HUES6 (cell line): ENCODE measurements around the gene CPTP.

Experiments
- H3K27ac ChIP-seq: 2 replicates; pipeline ENCODE4 v1.7.0; 2013; ENCODE audit warnings: low read depth, mild to moderate bottlenecking, low read length, inconsistent platforms
- H3K27me3 ChIP-seq: 2 replicates; pipeline ENCODE4 v1.6.1; 2013; ENCODE audit warnings: low read length; ENCODE audit not compliant: control insufficient read depth, insufficient read depth
- H3K36me3 ChIP-seq: 2 replicates; pipeline ENCODE4 v1.6.1; 2013; ENCODE audit warnings: low read length; ENCODE audit not compliant: control insufficient read depth, insufficient read depth
- H3K4me1 ChIP-seq: 2 replicates; pipeline ENCODE4 v1.6.1; 2013; ENCODE audit warnings: low read length; ENCODE audit not compliant: control insufficient read depth, insufficient read depth
- H3K4me3 ChIP-seq: 2 replicates; pipeline ENCODE4 v1.5.1; 2013; ENCODE audit warnings: low read depth, low read length
- H3K9ac ChIP-seq: one replicate; pipeline ENCODE4 v1.6.1; 2013; ENCODE audit warnings: mild to moderate bottlenecking, low read length
- H3K9me3 ChIP-seq: 2 replicates; pipeline ENCODE4 v1.6.1; 2013; ENCODE audit warnings: low read depth, low read length; ENCODE audit not compliant: control insufficient read depth, insufficient read depth

The CPTP gene

DNA sequence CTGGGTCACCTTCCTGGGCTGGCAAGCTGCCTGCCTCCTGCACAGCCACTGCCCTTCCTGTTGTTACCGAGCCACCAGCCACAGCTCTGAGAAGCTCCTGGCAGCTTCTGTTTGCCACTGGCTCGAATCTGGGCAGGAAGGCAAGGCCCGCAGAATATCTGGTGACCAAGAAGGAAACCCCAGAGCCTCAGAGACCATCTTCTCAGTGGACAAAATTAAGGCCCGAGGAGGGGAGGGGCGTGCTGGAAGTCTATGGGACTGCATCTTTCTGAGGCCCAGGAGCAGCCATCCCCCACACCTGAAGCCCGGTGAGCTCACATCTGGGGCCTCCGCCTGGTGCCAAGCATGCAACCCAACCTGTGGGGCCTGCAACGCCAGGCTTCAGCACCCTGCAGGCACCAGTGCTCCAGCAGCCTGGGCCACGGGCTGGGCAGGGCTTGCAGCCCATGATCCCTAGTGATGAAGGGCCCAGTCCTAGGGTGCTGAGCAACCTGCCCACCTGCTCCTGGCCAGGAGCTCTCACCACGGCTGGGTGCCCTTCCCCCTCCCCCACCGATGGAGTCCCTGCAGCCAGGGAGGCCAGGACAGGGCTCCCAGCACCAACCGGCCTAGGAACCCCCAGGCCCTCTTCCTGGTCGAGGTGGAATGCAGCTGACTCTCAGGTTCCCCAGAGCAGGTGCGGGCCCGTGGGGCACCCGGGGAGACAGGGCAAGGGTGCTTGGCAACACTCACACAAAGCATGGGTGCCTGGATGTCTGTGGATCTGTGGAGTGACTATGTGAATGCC, 879 bp downstream of the CPTP start:
- peak overlapping the region; percentile 99 for H3K4me3 ChIP-seq
- H3K4me1 ChIP-seq: no peaks in the 10 kb centered on the region
- peak overlapping the region; percentile 83 for H3K9ac ChIP-seq
- no peaks in the 10 kb centered on the region for H3K27me3 ChIP-seq
- H3K27ac ChIP-seq: peak overlapping the region; percentile 70
- no peaks in the 10 kb centered on the region for H3K9me3 ChIP-seq
- peaks cover 16% of the 10 kb centered on the region for H3K36me3 ChIP-seq

DNA sequence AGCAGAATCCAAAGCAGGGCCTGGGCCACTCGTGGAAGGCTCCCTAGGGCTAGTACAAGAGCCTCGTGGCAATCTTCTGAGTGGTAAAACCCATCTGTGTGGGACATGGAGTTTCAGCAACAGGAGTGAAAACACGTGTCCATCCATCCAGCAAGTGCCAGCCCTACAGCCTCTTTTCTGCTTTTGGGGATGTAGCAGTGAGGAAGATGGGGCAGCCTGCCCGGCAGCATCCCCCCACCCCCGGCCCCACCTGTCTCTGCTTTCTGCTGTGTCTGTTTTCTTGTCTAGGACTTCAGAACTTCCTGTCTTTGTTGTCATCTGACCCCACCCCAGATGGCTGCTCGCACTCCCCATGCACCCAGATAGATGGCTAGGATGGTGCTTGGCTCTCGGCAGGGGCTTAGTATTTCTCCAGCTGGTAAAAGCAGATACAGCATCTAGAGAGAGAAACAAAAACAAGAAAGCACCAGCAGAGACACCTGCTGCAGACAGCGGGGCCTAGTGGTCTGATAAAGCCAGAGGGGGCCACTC, 1.5 kb downstream of the CPTP start:
- Histone ChIP-seq H3K27ac (no peak overlapping the region), H3K9ac (no peak overlapping the region), H3K4me3 (peak overlapping the region; percentile 99; the same call in 1 of the 2 replicates), H3K36me3 (peaks cover 9% of the 10 kb centered on the region), H3K4me1 (no peaks in the 10 kb centered on the region), H3K9me3 (no peaks in the 10 kb centered on the region), H3K27me3 (no peaks in the 10 kb centered on the region)

DNA sequence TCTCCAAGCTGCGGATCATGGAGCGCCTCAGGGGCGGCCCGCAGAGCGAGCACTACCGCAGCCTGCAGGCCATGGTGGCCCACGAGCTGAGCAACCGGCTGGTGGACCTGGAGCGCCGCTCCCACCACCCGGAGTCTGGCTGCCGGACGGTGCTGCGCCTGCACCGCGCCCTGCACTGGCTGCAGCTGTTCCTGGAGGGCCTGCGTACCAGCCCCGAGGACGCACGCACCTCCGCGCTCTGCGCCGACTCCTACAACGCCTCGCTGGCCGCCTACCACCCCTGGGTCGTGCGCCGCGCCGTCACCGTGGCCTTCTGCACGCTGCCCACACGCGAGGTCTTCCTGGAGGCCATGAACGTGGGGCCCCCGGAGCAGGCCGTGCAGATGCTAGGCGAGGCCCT, 2.7 kb downstream of the CPTP start:
- Histone ChIP-seq H3K27me3 (no peaks in the 10 kb centered on the region), H3K9me3 (no peaks in the 10 kb centered on the region), H3K4me3 (no peak overlapping the region), H3K27ac (no peak overlapping the region), H3K9ac (no peak overlapping the region), H3K4me1 (no peaks in the 10 kb centered on the region), H3K36me3 (peaks cover 5% of the 10 kb centered on the region; the same call in 1 of the 2 replicates)

DNA sequence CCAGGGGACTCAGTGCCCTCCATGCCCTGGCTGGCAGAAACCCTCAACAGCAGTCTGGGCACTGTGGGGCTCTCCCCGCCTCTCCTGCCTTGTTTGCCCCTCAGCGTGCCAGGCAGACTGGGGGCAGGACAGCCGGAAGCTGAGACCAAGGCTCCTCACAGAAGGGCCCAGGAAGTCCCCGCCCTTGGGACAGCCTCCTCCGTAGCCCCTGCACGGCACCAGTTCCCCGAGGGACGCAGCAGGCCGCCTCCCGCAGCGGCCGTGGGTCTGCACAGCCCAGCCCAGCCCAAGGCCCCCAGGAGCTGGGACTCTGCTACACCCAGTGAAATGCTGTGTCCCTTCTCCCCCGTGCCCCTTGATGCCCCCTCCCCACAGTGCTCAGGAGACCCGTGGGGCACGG, 3.7 kb downstream of the CPTP start:
- Histone ChIP-seq H3K4me1 (no peaks in the 10 kb centered on the region), H3K27ac (no peak overlapping the region), H3K9ac (no peak overlapping the region), H3K27me3 (no peaks in the 10 kb centered on the region), H3K36me3 (0 out of 2 replicates have a peak, but pooled peaks cover 5% of the 10 kb centered on the region), H3K9me3 (no peaks in the 10 kb centered on the region), H3K4me3 (no peak overlapping the region)

DNA sequence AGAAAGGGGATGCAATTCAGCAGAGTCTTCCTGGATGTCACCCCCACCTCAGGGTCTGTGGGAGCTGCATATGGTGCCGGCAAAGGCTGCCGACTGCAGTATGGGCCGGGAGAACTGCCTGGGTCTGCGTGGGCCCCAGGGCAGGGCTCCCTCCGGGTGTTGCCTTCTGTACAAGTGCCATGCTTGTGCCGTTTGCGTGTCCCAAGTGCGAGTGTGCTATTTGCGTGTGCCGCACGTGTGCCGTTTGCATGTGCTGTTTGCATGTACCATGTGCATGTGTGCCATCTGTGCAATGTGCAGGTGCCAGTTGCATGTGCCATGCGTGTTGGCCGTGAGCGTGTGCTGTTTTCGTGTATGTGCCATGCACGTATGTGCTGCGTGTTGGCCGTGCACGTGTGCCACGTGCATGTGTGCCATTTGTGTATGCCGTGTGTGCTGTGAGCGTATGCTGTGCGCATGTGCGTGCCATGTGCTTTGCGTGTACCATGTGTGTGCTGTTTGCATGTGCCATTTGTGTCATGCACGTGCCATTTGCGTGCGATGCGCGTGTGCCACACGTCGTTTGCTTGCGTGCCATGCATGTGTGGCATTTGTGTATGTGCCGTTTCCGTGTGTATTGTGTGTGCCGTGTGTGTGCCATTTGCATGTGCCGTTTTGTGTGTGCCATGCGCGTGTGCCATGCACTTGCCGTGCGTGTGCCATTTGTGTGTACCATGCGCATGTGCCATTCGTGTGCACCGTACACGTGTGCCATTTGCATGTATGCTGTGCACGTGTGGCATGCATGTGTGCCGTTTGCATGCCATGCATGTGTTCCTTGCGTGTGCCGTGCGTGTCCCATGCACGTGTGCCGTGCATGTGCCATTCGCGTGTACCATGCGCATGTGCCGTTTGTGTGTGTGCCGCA, 5.0 kb downstream of the CPTP start:
- Histone ChIP-seq H3K27me3 (no peaks in the 10 kb centered on the region), H3K4me3 (no peak overlapping the region), H3K36me3 (0 out of 2 replicates have a peak, but pooled peaks cover 5% of the 10 kb centered on the region), H3K9ac (no peak overlapping the region), H3K9me3 (no peaks in the 10 kb centered on the region), H3K4me1 (no peaks in the 10 kb centered on the region), H3K27ac (no peak overlapping the region)

DNA sequence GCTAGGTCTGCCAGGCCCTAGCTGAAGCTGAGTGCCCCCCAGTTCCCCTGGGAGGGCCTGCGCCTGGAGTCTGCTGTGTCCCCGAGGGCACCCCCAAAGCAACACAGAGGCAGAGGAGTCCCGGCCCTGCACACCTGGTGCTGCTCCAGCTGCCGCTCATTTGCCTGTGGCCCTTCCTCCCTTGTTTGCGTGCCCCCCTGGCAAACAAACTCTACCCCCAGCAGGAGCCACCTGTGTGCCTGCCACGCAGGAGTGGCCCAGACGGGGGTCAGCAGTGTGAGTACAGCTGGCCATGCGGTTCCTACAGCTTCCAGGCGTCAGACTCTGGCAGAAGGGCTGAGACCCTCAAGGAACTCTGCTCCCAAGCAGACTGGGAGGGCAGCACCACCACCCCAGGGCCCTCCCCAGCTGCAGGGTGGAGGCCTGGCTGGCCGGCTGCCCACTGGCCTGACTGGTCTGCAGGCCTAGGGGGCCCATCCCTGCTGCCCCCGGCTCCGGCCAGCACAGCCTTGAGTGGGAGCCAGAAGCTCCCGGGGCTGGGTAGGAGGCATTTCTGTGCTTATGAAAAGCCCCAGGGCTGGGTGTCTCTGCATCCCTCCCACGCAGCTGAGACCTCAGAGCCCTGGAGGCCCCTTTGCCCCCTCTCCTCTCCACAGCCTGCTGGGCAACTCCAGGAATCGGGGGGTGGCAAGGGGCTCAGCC, 5.9 kb downstream of the CPTP start:
- peaks cover 10% of the 10 kb centered on the region; the same call in 1 of the 2 replicates for H3K36me3 ChIP-seq
- no peaks in the 10 kb centered on the region for H3K9me3 ChIP-seq
- H3K4me3 ChIP-seq: no peak overlapping the region
- H3K27me3 ChIP-seq: no peaks in the 10 kb centered on the region
- no peak overlapping the region for H3K27ac ChIP-seq
- H3K4me1 ChIP-seq: no peaks in the 10 kb centered on the region
- no peak overlapping the region for H3K9ac ChIP-seq

- Histone ChIP-seq H3K4me1 (no peaks in the 10 kb centered on the region), H3K36me3 (peaks cover 10% of the 10 kb centered on the region; the same call in 1 of the 2 replicates), H3K9ac (no peak within 1 kb of the TSS), H3K27me3 (no peaks in the 10 kb centered on the region), H3K9me3 (no peaks in the 10 kb centered on the region), H3K27ac (no peak within 1 kb of the TSS), H3K4me3 (no peak within 1 kb of the TSS)
Observed at GRCh38 chr1:1331068-1331965, 6.7 kb downstream of the CPTP start, which contains the start of gene TAS1R3. TSS of gene TAS1R3 (plus strand) at chr1:1331280. CDS start at chr1:1331346, 66 bp downstream.

DNA sequence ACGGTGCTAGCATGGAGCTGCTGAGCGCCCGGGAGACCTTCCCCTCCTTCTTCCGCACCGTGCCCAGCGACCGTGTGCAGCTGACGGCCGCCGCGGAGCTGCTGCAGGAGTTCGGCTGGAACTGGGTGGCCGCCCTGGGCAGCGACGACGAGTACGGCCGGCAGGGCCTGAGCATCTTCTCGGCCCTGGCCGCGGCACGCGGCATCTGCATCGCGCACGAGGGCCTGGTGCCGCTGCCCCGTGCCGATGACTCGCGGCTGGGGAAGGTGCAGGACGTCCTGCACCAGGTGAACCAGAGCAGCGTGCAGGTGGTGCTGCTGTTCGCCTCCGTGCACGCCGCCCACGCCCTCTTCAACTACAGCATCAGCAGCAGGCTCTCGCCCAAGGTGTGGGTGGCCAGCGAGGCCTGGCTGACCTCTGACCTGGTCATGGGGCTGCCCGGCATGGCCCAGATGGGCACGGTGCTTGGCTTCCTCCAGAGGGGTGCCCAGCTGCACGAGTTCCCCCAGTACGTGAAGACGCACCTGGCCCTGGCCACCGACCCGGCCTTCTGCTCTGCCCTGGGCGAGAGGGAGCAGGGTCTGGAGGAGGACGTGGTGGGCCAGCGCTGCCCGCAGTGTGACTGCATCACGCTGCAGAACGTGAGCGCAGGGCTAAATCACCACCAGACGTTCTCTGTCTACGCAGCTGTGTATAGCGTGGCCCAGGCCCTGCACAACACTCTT, 7.6 kb downstream of the CPTP start:
- Histone ChIP-seq H3K27me3 (no peaks in the 10 kb centered on the region), H3K36me3 (peaks cover 10% of the 10 kb centered on the region; the same call in 1 of the 2 replicates), H3K27ac (no peak overlapping the region), H3K4me3 (no peak overlapping the region), H3K4me1 (no peaks in the 10 kb centered on the region), H3K9ac (no peak overlapping the region), H3K9me3 (no peaks in the 10 kb centered on the region)

DNA sequence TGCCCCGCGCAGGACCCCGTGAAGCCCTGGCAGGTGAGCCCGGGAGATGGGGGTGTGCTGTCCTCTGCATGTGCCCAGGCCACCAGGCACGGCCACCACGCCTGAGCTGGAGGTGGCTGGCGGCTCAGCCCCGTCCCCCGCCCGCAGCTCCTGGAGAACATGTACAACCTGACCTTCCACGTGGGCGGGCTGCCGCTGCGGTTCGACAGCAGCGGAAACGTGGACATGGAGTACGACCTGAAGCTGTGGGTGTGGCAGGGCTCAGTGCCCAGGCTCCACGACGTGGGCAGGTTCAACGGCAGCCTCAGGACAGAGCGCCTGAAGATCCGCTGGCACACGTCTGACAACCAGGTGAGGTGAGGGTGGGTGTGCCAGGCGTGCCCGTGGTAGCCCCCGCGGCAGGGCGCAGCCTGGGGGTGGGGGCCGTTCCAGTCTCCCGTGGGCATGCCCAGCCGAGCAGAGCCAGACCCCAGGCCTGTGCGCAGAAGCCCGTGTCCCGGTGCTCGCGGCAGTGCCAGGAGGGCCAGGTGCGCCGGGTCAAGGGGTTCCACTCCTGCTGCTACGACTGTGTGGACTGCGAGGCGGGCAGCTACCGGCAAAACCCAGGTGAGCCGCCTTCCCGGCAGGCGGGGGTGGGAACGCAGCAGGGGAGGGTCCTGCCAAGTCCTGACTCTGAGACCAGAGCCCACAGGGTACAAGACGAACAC, 8.3 kb downstream of the CPTP start:
- H3K4me3 ChIP-seq: no peak overlapping the region
- no peaks in the 10 kb centered on the region for H3K9me3 ChIP-seq
- no peak overlapping the region for H3K9ac ChIP-seq
- H3K36me3 ChIP-seq: peaks cover 5% of the 10 kb centered on the region; the same call in 1 of the 2 replicates
- H3K27ac ChIP-seq: no peak overlapping the region
- H3K4me1 ChIP-seq: no peaks in the 10 kb centered on the region
- H3K27me3 ChIP-seq: no peaks in the 10 kb centered on the region
